Activated CD4-positive, alpha-beta T cell treated with anti-CD3 and anti-CD28 coated beads, Interleukin-2, amount 10 ng/mL, durations not matched to agents 7 days and 5 days (primary cell): ENCODE data around the gene DLX3. TPM values are rescaled to one million over a fixed set of nuclear protein-coding genes. Genes with fewer than 3 reads are reported as not detected.

Source experiments
- CTCF ChIA-PET: fragments of 350-600 bp; sonication (Branson Sonifier 250); formaldehyde crosslinking; loops from one replicate; lab custom pipeline; 2021; ENCODE audit warnings: antibody characterized with exemption; lab: Charles Lee
- POLR2A ChIA-PET: fragments of 350-600 bp; sonication (Branson Sonifier 250); formaldehyde crosslinking; loops from one replicate; lab custom pipeline; 2021; ENCODE audit warnings: antibody characterized with exemption; lab: Charles Lee
- DNase-seq: peaks from one replicate; pipeline ENCODE4 v3.0.0-alpha.2; 2020
- H3K27ac Mint-ChIP-seq: one replicate; pipeline ENCODE4 v1.8.0; 2021; ENCODE audit warnings: mild to moderate bottlenecking, moderate library complexity, mixed read lengths
- H3K27me3 Mint-ChIP-seq: one replicate; pipeline ENCODE4 v1.8.0; 2021; ENCODE audit warnings: mixed read lengths
- H3K36me3 Mint-ChIP-seq: one replicate; pipeline ENCODE4 v1.8.0; 2021; ENCODE audit warnings: low read depth, mixed read lengths
- H3K4me1 Mint-ChIP-seq: one replicate; pipeline ENCODE4 v1.8.0; 2021; ENCODE audit warnings: mixed read lengths
- H3K4me3 Mint-ChIP-seq: one replicate; pipeline ENCODE4 v1.8.0; 2021; ENCODE audit warnings: mild to moderate bottlenecking, moderate library complexity, mixed read lengths
- H3K9me3 Mint-ChIP-seq: one replicate; pipeline ENCODE4 v1.8.0; 2021; ENCODE audit warnings: mixed read lengths
- total RNA-seq, 2 experiments: library from RNA; stranded (reverse); gene quantifications; one replicate each; pipeline ENCODE4 v1.2.3, GENCODE V29; 2021

Gene DLX3
- total RNA-seq, 2 experiments from 2014 or later, result not detected

DNA sequence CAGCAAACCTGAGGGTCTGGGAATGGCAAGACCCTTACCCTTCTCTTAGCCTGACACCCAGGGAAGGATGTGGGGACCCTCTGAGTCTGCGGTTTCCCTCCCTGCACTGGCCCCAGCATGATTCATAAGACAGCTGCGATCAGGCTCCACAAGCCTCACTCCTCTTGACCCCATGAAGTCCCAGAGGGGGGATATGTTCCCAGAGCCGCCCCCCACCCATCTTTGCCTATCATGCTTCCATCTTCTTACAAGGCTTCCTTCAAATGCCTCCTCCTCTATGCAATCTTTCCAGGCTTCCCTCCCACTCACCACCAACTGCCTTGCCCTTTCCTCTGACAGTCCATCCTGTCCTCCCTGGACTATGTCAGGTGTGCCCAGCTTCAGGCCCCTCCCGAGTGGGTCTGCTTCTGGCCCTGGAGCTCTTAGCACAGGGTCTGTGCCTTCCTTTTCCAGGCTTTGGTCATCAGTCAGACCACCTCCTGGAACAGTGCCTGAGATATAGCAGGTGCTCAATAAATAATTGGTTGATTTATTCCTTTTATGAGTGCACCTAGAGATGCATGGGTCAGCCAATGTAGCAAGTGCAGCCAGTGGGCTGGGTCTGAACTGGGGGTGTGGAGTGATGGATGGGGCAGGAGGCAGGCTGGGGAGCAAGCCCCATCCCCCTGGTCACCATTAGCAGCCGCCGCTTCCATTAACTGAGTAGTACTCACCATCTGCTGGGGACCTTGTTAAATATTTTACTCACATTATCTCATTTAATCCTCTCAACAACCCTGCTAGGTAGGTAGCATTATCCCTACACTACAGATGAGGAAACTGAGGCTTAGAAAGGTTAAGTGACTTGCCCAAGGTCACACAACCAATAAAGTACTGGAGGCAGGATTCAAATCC lies 8.4 kb downstream of the DLX3 start:
- POLR2A ChIA-PET, result no interaction called here
- H3K4me1 Mint-ChIP-seq, result peaks cover 2% of the 10 kb centered on the region
- H3K36me3 Mint-ChIP-seq, result no peaks in the 10 kb centered on the region
- H3K27me3 Mint-ChIP-seq, result peaks cover 59% of the 10 kb centered on the region
- no peaks in the 10 kb centered on the region for H3K9me3 Mint-ChIP-seq
- H3K27ac Mint-ChIP-seq, result no peak overlapping the region
- DNase-seq, result no peak
- CTCF ChIA-PET, result interaction anchor here (0.6 to 1.9 kb wide), 2 partner anchors 11 to 107 kb away, joined by 3 to 6 read pairs; no protein-coding TSS in a partner anchor
- no peak overlapping the region for H3K4me3 Mint-ChIP-seq

DNA sequence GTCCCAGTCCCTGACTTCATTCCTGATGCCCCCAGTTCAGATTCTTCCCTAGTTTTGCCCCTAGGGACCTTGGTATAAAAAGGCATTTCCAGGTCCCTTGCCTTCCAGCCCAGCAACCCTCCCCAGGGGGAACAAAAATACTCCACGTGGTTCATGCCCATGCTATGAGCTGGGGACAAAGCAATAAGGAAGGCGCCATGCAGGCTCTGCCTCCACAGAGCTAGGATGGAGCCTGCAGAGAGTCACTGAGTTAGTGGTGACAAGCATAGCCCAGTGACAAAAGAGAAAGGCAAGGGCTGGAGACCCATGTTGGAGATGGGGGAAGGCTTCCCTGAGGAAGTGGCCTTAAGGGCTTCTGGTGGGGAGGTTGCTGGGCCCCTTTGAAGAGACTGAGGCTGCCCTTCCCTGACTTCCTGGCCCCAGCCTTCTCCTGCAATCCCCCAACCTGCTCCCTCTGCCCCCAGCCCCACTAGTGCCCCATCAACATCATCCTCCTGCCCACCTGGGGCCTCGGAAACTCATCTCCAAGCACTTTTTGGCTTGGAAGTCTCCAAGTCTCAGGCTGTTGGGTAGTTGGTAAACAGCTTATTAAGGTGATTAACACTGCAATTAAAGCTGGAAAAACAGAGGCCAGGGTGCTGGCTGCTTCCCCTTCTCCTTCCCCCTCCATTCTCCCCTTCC lies 9.6 kb downstream of the DLX3 start:
- DNase-seq, result no peak
- Mint-ChIP-seq H3K27me3 (peaks cover 53% of the 10 kb centered on the region), H3K9me3 (no peaks in the 10 kb centered on the region), H3K36me3 (no peaks in the 10 kb centered on the region), H3K27ac (no peak overlapping the region), H3K4me1 (peaks cover 2% of the 10 kb centered on the region), H3K4me3 (no peak overlapping the region)
- ChIA-PET CTCF (interaction anchor here (1.9 to 2.7 kb wide), 2 partner anchors 11 to 13 kb away, joined by 6 to 9 read pairs; no protein-coding TSS in a partner anchor), POLR2A (no interaction called here)

DNA sequence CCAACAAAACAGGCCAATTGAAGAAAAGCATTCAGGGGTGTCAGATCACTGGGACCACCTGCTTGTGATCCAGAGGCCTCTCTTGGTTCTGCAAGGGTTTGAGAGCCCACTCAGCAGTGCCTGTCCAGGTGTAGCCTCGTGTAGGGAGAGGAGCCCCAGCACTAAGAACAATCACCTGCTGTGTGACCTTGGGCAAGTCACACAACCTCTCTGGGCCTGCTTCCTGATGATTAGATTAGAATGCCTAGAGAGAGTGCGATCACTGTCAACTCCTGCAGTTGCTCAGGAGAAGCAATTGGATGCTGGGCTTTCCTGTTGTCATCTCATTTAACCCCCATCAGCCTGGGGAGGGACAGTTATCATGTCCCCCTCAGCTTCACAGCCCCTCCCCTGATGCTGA lies 10.2 kb downstream of the DLX3 start:
- POLR2A ChIA-PET, result no interaction called here
- Mint-ChIP-seq H3K36me3 (no peaks in the 10 kb centered on the region), H3K27me3 (peaks cover 49% of the 10 kb centered on the region), H3K4me1 (no peaks in the 10 kb centered on the region), H3K9me3 (no peaks in the 10 kb centered on the region), H3K4me3 (no peak overlapping the region), H3K27ac (no peak overlapping the region)
- CTCF ChIA-PET, result interaction anchor here (1.3 to 2.7 kb wide), 2 partner anchors 11 to 13 kb away, joined by 8 to 9 read pairs; no protein-coding TSS in a partner anchor
- DNase-seq, result no peak

DNA sequence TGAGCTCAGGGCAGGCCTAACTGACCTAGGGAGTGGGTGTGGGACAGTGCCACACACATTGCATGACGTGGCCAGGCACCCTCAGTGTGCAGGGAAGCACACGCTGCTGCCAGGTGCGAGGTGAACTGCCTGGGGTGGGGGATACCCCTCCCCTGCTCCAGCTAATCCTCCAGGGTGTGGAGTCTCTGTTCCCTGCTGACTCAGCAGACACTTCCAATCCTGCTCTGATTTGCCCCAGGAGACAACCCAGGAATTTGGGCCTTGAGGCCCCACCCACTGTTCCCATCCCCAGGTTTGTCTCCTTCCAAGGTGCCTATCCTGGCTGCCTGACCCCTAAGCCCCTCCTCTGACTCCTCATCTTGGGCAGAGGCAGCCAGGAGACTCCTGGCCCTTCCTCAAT lies 10.7 kb downstream of the DLX3 start:
- peaks cover 46% of the 10 kb centered on the region for H3K27me3 Mint-ChIP-seq
- H3K27ac Mint-ChIP-seq, result no peak overlapping the region
- no peaks in the 10 kb centered on the region for H3K36me3 Mint-ChIP-seq
- no peak for DNase-seq
- no peaks in the 10 kb centered on the region for H3K4me1 Mint-ChIP-seq
- CTCF ChIA-PET, result interaction anchor here (1.3 to 2.7 kb wide), 2 partner anchors 12 to 14 kb away, joined by 8 to 9 read pairs; no protein-coding TSS in a partner anchor
- POLR2A ChIA-PET, result no interaction called here
- H3K4me3 Mint-ChIP-seq, result no peak overlapping the region
- H3K9me3 Mint-ChIP-seq, result no peaks in the 10 kb centered on the region

DNA sequence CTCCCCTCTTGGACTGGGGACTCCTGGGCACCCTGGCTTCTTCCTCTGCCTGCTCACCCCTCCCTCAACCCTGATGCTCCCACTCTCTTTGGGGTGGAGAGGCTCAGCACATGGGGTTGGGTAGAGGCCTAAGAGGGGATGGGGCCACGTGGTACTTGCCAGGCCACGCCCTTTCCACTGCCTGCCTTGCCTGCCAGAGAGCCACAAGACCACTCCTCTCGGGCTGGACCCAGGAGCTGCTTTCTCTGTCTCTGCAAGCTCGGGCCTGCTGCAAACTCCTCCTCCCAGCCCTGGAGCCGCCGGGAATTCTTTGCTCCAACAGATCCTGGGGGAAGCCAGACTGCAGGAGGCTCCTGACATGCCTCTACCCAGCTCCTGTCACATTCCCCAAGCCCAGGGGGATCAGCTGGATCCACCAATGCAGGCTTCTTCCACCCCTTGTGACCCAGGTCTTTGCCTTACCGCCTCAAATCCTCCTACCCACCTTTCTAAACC lies 14.3 kb downstream of the DLX3 start:
- ChIA-PET POLR2A (no interaction called here), CTCF (interaction anchor here (0.6 to 6.1 kb wide), 2 partner anchors 15 to 168 kb away, joined by 3 to 41 read pairs; partner anchors contain the start of gene DLX3)
- Mint-ChIP-seq H3K4me3 (no peak overlapping the region), H3K36me3 (no peaks in the 10 kb centered on the region), H3K27me3 (peaks cover 30% of the 10 kb centered on the region), H3K27ac (no peak overlapping the region), H3K4me1 (no peaks in the 10 kb centered on the region), H3K9me3 (no peaks in the 10 kb centered on the region)
- DNase-seq, result no peak

DNA sequence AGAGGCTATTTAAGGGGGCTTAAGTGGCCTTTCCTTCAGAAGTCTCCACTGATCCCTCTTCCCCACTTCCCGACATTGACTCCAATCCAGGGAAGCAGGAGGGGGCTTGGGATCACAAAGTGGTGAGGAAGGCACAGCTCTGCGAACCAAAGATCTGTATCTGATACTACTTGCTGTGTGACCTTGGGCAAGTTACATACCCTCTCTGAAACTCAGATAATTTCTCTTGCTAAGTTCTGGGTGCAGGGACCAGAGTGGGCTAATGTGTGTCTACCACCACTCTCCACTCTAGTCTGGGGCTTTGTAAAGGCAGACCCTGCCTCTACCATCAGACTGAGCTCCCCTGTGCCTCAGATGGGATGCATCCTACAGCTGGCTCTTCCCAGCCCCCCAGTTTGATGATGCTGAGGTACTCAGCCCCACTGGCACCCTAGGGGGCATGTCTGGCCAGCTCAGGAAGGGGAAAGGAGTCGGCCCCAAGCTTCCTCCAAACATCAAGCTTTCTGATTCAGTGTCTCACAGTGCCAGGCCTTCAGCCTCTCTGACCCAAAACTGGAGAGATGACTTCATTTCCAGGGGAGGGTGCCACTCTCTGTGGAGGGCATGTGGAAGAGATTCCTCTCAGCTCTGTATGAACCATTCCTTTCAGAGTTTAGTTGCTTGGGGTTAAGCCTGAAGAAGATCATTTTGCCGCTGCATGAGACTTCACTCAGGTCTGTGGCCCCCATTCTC lies 15.1 kb downstream of the DLX3 start:
- no peak for DNase-seq
- no peak overlapping the region for H3K4me3 Mint-ChIP-seq
- no peaks in the 10 kb centered on the region for H3K9me3 Mint-ChIP-seq
- H3K27me3 Mint-ChIP-seq, result peaks cover 37% of the 10 kb centered on the region
- H3K36me3 Mint-ChIP-seq, result no peaks in the 10 kb centered on the region
- POLR2A ChIA-PET, result no interaction called here
- no peak overlapping the region for H3K27ac Mint-ChIP-seq
- CTCF ChIA-PET, result interaction anchor here (0.6 to 6.1 kb wide), 4 partner anchors 9 to 422 kb away, joined by 3 to 41 read pairs (median 4); partner anchors contain the start of gene DLX3
- H3K4me1 Mint-ChIP-seq, result no peaks in the 10 kb centered on the region

DNA sequence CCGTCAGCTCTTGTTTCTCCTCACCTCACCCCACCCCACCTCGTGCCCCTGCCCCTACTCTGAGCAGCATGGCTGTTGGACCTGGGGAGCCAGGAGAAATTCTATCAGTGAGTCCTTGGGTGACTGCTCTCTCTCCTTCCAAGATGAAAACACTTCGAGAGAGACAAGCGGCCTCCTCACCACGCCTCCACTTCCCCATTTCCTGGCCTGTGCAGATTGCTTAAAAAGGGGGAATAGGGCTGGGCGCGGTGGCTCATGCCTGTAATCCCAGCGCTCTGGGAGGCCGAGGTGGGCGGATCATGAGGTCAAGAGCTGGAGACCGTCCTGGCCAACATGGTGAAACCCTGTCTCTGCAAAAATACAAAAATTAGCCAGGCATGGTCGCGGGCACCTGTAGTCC lies 16.5 kb downstream of the DLX3 start:
- Mint-ChIP-seq H3K36me3 (no peaks in the 10 kb centered on the region), H3K4me3 (no peak overlapping the region), H3K27ac (no peak overlapping the region), H3K4me1 (no peaks in the 10 kb centered on the region), H3K27me3 (peaks cover 45% of the 10 kb centered on the region), H3K9me3 (no peaks in the 10 kb centered on the region)
- no peak for DNase-seq
- ChIA-PET POLR2A (no interaction called here), CTCF (interaction anchor here (0.6 to 6.1 kb wide), 4 partner anchors 17 to 179 kb away, joined by 3 to 41 read pairs (median 4); partner anchors contain the start of gene DLX3)

DNA sequence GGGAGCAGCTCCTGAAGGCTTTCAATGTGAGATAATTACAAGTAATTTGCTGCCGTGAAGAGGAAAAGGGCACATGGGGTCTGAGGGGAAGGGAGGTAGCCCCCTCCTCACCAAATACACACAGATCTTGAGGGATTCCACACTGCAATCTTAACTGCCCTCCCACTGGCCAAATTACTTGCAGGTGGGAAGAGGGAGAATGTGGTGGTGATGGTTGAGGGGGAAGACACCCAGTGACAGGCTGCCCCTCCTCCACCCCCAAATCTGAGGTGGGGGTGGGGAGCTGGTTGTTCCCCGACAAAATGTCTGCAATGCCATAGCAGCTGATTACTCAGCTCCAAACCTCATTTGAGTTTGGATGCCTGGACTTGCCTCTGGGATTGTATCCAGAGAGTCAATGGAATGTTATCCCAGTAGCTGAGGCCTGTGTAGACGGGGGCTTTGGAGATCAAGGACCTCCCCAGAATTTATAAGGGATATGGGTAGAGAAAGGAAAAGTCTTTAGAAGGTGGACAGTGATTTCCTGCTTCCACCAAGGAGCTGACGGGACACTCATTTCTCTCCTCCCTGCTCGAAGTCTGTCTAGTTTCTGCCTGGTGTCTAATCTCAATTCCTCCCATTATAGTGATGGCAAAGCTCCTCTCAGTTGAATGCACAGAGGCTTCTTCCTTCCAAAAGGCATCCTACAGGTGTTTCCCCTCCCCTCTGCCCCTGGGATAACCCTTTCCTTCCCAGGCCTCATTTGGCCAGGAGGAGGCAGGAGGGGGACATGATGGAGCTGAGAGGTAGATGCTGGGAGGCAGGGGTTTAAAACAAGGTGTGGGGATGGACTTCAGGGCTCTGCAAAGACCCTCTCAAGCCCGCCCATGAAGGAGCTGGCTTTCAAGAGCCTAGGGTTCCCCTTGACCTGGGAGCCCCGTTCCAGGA lies 17.3 kb downstream of the DLX3 start:
- DNase-seq, result no peak
- Mint-ChIP-seq H3K4me3 (no peak overlapping the region), H3K27ac (no peak overlapping the region), H3K4me1 (no peaks in the 10 kb centered on the region), H3K36me3 (no peaks in the 10 kb centered on the region), H3K27me3 (peaks cover 52% of the 10 kb centered on the region), H3K9me3 (no peaks in the 10 kb centered on the region)
- ChIA-PET POLR2A (no interaction called here), CTCF (interaction anchor here (0.6 to 6.1 kb wide), 4 partner anchors 17 to 110 kb away, joined by 3 to 41 read pairs (median 4); partner anchors contain the start of gene DLX3)

DNA sequence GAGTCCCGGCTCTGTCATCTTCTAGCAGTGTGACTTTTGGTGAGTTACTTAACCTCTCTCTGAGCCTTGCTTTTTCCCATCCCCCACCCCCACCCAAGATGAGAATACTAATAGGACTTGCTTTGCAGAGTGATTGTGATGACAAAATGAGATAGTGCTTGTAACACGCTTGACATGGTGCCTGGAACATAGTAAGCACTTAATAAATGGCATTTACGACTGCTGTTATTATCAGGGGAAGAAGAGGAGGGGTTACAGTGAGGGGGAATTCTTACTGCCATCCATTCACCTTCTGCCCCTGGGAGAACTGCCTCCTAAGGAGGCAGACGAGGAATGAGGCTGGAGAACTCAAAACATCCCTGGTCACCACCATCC lies 18.2 kb downstream of the DLX3 start:
- POLR2A ChIA-PET, result no interaction called here
- no peak overlapping the region for H3K4me3 Mint-ChIP-seq
- H3K9me3 Mint-ChIP-seq, result no peaks in the 10 kb centered on the region
- DNase-seq, result no peak
- no peak overlapping the region for H3K27ac Mint-ChIP-seq
- H3K4me1 Mint-ChIP-seq, result no peaks in the 10 kb centered on the region
- CTCF ChIA-PET, result interaction anchor here (1.1 to 6.1 kb wide), 3 partner anchors 10 to 111 kb away, joined by 3 to 41 read pairs (median 3); partner anchors contain the start of gene DLX3
- peaks cover 54% of the 10 kb centered on the region for H3K27me3 Mint-ChIP-seq
- H3K36me3 Mint-ChIP-seq, result no peaks in the 10 kb centered on the region

DNA sequence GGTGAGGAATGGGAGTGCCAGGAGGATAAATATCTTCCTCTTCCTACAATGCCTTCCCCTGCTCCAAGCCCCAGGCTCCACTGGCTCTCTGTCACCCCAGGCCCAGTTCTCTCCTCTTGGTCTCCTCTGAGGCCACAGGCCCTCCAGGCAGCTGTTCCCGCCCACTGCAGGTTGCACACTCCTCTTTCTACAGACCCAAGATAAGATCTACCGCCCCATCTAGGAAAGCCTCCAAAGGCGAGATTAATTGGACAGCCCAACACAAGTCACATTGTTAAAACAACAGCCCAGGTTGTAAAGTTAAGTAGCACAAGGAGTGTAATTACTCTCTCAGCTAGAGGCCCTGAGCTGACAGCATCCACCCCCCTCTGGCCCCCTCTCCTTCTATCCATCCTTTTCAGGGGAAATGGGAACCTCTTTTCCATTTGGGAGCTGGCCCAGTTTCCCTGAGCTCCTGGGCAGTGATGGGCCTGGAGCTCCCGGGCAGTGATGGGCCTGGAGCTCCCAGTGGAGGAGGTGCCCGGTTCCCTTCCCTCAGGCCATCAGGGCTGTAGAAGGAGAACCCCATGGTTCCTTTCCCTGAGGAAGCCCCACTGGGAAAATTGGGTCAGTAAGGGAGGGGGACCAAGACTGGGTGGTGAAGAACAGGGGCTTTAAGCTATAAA lies 18.7 kb downstream of the DLX3 start:
- Mint-ChIP-seq H3K36me3 (no peaks in the 10 kb centered on the region), H3K4me3 (no peak overlapping the region), H3K9me3 (no peaks in the 10 kb centered on the region), H3K4me1 (peaks cover 1% of the 10 kb centered on the region), H3K27me3 (peaks cover 56% of the 10 kb centered on the region), H3K27ac (no peak overlapping the region)
- DNase-seq, result no peak
- ChIA-PET POLR2A (no interaction called here), CTCF (interaction anchor here (1.0 to 6.1 kb wide), 3 partner anchors 10 to 178 kb away, joined by 3 to 41 read pairs (median 3); partner anchors contain the start of gene DLX3)

DNA sequence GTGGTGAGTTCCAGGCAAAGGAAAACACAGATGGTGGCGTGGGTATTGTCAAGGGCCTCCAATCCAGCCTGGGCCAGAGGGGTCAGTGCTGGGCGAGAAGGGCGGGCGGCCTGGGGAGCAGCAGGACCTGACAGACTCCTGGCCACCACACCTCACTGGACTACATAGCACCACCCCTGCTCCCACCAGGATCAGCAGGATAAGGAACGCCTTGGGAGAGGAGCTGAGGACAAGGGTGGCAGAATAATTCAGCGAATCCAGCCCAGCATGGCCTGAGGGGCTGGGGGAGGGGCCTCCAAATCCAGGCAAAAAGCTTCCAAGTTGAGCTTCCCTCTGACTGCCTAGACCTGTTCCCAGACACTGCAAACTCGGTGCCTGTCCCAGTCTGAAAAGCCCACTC lies 19.5 kb downstream of the DLX3 start:
- H3K4me1 Mint-ChIP-seq, result peaks cover 5% of the 10 kb centered on the region
- ChIA-PET POLR2A (no interaction called here), CTCF (interaction anchor here (1.0 to 6.1 kb wide), 2 partner anchors 20 to 179 kb away, joined by 3 to 41 read pairs; partner anchors contain the start of gene DLX3)
- no peak overlapping the region for H3K27ac Mint-ChIP-seq
- no peak for DNase-seq
- H3K4me3 Mint-ChIP-seq, result no peak overlapping the region
- H3K36me3 Mint-ChIP-seq, result no peaks in the 10 kb centered on the region
- H3K9me3 Mint-ChIP-seq, result no peaks in the 10 kb centered on the region
- H3K27me3 Mint-ChIP-seq, result peaks cover 62% of the 10 kb centered on the region
